Cortex of kidney (tissue), 1 donor: ENCODE data around the gene EPB41.
"Not testable (repeated sequence)": the region's sequence is repeated elsewhere in the genome, so short reads cannot be mapped to it uniquely, and the experiment has no call there.

Experiments
- DNase-seq: peaks from one replicate; lab custom pipeline; 2025; lab: John Stamatoyannopoulos, UW

The EPB41 gene

DNA sequence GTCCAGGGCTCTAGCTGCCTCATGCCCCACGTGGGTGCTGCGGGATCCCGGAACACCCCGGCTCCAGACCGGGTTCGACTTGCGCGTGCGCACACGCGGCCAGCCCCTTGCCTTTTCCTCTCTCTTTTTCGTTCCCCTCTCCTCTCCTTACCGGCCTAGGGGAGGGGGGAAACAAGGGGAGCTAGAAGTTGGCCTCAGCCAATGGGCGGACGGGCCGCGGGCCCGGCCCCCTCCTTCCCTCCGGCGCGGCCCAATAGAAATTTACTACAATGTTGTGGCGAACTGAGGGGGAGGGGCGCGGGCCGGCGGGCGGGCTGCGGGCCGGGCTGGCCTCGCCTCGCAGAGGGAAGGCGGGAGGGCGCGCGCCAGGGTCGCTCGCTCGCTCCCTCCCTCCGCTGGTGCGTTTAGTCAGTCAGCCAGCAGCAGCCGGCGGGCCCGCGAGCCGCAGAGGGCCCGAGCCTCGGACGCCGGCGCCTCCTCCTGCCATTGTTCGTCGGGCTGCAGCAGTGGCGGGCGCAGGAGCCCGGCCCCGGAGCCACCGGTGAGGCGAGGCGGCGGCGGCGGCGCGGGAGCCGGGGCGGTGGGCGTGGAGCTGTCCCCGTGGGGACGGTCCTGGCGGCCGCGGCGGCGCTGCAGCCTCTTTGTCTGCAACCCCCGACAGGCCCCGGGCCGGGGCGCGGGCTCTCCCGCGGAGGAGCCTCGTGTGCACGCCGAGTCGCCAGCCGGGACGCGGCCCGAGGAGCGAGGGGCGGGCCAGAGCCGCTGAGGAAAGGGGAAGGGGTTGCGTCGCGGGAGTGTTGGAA is at the start of gene EPB41:
Gene EPB41, plus strand, starts transcription at position 342 of the 803 bp plus-strand sequence. CDS start 72,869 bp downstream, outside the sequence.
- DNase-seq: no peak

DNA sequence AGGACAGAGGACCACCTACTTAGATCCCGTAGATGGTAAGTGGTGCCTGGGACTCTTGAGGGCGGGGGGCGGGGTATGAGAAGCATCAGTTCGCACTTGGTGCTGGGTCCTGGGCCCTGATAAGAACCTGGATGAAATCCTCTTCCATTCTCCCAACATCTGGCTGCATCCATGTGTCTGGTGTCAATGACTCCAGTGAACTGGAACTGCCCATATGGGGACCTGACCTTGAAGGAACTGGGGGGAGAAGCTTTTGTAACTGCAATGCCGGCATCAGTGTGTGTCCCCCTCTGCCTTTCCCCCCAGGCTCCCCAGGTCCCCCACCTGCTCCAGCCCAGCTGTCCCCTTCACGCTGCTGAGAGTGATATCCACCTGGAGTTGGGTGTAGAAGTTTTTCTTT is 49.7 kb upstream of the EPB41 start:
- no peak for DNase-seq

DNA sequence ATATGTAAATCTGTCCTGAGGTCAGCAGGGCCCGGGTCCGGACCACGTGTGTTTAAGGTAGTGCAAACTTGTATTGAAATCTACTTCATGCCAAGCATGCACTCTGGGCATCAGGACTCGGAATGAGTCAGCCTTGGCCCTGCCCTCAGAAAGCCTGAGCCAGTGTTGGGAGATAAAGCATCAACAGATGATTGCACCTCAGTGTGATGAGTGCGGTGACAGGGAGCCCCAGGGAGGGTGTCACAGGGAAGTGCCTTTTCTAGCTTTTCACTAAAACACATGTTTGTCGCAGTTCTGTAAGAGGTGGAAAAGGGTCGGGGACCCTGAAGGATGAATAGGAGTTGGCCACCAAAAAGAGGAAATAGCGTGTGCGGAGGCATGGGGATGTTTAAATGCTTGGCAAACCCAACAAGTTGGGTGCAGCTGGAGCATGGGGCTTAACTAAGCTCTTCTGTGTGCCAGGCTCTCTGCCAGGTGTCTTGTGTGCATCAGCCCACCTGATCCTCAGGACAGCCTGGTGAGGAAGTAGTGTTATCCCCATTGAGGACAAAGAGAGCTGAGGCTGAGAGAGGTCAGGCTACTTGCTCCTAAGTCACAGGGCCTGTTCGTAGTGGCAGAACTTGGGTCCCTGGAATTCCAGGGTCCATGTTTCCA is 48.2 kb upstream of the EPB41 start:
- no peak for DNase-seq

DNA sequence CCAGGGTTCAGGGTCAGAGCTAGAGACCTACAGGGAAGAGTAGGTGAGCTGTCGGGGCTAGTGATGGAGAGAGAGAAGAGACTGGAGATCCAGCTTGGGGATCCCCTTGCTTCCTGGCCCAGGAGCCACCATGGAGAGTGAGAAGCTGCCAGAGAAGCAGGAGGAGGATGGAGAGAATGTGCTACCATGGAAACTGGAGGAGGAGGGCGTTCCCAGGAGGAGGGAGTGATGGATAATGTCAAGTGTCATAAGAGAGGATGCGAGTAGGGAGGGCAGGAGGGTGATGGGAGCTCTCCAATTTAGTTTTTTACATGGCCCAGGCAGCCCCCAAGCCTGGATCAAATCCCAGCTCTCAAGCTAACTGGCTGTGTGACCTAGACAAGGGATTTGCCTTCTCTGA is 46.5 kb upstream of the EPB41 start:
- DNase-seq: no peak

DNA sequence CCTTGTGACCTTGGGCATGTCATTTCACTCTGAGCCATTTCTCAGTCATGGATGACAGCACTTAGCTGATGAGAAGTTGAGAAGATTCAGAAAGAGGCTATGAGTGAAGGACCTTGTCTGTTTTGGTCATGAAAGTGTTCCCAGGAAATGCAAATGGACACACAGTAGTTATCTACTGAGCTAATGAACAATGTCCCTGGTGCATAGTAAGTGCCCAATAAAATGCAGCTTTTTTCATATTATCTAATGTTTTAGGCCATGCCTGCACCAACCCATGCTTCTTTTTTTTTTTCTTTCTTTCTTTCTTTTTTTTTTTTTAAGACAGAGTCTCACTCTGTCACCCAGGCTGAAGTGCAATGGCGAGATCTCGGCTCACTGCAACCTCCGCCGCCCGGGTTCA is 44.4 kb upstream of the EPB41 start:
- DNase-seq: no peak

DNA sequence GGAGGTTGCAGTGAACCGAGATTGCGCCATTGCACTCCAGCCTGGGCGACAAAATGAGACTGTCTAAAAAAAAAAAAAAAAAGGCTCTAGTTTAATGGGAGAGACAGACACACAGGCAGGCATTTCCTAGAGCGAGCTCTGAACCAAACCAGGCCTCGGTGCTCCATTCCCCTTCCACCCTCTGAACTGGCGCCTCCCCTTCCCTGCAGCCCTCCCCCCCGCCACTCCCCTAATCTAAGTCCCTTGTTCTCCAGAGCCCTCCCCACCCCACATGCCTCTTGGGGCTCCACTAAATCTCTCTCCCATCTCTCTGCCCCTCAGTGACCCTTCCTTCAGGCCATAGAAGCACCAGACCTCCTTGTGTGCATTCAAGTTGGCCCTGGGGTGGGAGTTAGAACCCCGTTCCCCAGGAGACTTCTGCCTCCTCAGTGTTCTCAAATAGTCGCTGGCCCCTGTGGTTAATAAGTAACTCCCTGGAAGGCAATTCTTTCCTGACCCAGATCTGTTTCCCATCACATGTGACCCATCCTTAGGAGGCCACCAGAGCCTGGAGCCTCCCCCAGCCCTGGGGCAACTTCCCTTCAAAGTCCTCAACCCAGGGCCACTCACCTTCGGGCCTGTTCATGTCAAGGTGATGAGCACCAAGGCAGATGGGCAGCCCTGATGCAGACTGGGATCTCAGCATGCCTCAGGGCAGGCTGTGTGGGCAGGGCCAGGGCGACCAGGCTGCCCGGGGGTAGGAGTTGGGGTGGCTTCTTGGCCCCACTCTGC is 42.6 kb upstream of the EPB41 start:
- DNase-seq: no peak

DNA sequence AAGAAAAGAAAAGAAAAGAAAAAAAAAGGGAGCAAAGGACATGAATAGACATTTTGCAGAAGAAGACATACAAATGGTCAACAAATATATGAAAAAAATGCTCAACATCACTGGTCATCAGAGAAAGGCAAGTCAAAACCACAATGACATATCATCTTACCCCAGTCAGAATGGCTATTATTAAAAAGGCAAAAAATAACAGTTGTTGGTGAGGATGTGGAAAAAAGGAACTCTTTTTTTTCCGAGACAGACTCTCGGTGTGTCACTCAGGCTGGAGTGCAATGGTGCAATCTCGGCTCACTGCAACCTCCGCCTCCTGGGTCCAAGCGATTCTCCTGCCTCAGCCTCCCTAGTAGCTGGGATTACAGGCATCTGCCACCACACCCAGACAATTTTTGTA is 39.2 kb upstream of the EPB41 start:
- DNase-seq: not testable (repeated sequence)

DNA sequence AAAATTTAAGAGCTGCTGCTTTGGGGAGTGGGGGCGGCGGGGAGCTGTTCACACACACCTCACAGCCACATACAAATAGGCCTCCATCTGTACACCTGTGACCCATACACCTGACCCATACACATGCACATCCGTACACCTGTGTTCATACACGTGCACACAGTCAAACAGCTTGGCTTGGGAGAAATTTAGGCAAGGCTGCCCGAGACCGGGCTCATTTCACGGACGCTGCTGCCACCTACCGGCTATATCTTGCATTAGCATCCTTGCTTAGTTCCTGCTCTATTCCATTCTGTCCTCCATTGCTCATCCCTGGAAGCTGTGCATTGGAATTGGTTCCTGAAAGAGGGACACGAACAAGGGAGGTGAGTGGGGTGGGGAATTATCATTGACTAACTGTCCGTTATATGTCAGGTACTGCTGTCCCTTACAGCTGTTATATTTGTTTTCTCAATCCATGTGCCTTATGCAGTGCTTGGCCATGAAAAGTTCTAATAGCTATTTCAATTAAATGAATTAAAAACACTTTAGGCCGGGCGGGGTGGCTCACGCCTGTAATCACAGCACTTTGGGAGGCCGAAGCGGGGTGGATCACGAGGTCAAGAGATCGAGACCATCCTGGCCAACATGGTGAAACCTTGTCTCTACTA is 37.1 kb upstream of the EPB41 start:
- DNase-seq: no peak

DNA sequence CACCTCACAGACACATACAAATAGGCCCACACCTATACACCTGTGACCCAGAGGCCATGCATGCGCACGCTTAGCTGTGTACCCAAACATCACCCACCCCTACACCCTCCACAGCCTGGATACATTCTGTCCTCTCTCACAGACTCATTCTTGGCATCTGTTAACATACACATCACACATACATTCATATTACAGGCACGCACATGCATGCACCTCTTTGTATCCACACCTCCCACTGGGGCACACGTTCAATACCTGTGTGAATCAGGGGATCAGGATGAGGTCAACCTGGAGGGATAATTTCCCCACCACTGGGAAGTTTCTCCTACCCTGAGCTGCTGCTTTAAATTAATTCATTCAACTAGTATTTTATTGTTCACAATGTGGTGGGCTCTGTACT is 35.6 kb upstream of the EPB41 start:
- no peak for DNase-seq

DNA sequence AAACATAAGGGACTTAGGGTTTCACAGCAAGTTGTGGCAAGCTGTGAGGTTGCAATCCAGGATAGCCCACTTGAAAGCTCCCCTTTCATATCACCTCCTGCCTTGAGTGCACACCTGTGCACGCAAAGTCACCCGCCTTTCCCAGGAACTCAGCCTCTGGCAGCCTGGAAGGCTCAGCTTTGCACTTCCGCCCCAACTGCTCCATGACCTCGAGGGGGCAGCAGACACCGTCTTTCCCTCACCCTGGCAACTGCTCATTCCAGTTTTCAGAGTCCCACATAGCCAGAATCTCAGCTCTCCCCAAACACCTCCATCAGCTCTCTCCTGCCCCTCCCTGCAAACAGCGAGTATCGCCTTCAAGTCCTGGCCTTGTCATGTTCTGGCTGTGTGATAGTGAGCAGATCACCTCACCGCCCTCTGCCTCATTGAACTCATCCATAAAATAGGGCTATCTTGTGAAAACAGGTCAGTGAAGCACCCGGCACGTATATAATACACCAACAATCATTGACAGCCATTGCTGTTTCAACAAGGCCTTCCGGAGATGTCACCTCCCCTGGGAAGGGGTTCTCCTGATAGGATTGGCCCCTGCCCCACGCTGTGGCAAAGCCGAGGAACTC is 32.2 kb upstream of the EPB41 start:
- DNase-seq: no peak

DNA sequence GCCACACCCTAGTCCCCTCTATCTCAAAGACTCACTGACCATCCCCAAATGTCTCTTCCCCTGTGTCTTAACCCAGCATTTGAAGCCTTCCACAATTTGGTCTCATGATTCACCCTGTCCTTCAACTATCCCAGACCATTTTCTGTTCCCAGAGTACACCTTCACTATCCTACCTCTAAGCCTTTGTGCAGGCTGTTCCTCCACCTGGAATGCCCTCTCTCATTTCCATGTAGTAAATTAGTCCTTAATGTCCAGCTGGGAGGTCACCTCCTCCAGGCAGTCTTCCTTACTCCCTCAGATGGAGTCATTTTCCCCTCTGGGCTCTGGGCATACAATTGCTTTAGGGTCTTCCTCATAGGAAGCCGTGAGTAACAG is 31.1 kb upstream of the EPB41 start:
- no peak for DNase-seq

DNA sequence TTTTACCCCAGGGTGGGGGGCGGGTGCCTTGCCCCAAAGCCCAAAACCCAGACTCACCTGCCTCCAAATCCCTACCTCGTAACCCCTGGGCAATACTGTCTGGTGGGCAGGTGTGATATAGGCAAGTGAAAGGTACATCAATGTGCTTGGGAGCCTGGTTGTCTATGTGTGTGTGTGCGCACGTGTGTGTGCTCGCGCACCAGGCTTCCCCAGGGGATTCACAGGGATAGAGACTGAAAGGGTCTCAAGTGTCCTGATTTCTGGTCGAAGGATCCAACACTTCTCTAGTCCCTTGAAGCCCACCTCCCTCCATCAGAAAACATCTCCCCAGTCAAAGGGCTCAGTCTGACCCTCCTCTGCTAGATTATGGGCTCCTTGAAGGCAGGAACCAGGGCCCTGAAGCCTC is 28.9 kb upstream of the EPB41 start:
- DNase-seq: no peak

DNA sequence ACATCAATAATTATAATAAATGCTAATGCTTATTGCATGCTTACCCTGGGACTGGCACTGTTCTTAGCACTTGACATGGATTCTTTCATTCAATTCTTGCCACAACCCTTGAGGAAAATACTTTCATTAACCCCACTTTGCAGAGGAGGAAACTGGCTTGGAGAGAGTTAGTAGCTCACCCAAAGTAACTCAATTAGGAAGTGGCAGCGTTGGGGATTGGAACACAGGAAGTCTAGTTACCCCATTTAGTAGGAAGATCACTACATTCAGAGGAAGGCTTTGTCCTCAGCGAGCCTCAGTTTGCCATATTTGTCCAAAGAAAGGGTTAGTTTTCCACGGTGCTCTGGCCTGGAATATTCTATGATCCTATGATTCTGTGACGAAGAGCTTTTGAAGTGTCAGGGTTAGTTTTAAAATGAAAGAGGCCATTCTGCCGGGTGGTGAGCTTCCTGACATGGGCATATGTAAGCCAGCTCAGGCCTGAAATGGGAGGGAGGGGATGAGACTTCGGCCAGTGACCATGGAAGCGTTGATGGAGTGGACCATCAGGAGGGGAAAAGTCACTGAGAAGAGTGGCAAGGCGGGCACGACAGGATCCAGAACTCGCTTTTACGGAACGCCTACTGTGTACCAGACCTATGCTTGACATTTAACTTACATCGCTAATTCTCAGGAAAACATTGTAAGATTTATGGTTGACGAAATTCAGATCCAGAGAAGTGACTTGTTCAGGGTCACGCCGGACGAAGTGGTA is 28.2 kb upstream of the EPB41 start:
- DNase-seq: no peak

DNA sequence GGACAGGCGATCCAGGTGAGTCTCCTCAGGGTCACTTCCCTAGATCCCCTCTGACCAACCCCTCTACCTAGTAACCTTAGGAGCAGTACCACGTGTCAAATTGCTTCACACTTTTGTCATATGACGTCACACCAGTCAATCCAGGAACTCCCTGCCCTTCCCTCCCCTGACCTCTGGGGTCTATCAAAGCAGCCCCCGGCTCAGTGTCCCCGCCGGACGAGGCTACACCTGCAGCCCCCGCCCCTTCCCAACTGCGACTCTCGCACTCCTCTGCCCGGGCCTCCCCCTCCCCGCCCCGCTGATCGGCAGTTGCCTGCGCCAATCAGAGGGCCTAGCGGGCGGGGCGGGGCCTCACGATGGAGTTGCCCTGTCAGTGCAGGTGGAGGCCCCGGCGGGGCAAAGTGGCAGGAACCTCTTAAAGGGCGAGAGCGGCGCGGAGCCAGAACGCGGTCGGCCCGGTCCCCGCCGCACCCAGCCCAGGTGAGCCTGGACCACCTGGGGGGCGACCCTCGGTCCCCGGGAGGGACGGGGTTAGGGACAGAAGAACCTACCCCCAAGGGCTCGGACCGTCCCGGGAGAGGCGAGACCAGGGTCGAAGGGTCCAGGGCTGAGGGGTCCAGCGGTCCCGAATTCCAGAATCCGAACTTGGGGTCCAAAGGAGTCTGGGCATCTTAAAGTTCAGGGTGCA is 27.5 kb upstream of the EPB41 start:
- DNase-seq: no peak

DNA sequence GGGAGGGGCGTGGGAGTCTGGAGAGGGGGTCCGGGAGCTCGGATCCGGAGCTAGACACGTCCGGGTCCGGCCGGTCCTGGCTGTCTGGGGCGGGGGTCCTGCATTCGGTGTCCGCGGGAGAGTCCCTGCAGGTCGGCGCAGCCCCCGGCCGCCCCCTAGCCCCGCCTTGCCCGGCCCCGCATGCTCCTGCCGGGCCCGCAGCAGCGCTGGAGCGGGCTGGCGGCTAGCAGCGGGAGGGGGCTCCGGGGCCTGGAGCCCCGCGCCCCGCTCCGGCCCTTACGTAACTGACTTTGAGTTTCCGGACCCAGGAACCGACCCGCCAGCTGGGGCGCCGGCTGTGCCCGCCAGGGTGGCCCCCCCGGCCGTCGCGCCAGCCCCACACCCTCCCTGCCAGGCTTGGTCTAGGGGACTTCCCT is 26.9 kb upstream of the EPB41 start:
- DNase-seq: no peak

DNA sequence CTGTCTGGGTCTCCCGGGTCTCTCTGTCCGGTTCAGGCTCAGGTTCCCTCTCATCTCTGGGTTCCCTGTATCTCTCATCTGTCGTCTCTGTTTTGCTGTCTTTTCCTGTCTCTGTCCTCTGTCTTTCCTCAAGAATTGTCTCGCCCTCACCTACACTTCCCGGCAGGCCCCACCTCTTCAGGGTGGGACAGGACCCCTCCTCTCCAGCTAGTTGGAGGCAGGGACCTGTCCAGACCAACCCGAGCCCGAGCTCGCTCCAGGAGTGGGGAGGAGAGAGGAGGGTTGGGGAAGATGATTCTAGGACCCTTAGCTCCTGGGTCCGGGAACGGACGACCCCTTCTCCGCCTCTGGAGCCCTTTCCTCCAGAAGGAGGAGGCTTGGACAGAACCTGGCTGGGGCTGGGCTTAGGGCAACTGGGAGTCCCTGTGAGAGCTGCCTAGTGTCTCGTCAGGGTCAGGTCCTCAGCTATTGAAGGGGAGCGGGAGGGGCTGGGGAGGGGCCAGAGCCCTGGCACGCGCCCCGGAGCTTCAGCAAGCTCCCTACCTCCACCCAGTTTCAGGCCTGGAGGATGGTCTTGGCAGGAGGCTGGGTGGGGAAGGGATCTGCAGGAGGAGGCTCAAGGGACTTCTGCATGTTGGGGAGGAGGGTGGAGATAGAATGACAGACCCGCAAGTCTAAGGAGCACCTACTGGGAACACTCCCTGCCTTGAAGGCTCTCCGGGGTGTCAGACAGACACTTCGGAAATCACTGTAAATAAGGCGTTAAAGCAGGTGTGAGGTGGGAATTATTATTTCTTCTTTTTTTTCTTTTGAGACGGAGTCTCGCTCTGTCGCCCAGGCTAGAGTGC is 26.3 kb upstream of the EPB41 start:
- DNase-seq: no peak

DNA sequence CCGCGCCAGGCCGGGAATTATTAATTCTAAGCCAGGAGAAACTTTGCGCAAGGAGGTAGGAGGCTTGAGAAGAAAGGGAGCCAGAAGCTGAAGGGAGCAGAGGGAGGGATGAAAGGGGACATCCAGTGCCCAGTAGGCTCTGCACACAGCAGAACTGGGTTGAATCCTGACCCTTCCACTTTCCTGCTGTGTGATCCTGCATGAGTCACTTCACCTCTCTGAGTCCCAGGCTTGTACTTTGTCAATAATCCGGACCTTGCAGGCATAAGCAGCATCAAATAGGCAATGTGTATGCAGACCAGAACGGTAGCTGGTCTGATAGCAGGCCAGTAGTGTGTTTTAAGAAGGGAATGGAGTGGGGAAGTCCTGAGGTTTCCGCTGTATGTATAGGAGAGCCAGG is 25.5 kb upstream of the EPB41 start:
- no peak for DNase-seq

DNA sequence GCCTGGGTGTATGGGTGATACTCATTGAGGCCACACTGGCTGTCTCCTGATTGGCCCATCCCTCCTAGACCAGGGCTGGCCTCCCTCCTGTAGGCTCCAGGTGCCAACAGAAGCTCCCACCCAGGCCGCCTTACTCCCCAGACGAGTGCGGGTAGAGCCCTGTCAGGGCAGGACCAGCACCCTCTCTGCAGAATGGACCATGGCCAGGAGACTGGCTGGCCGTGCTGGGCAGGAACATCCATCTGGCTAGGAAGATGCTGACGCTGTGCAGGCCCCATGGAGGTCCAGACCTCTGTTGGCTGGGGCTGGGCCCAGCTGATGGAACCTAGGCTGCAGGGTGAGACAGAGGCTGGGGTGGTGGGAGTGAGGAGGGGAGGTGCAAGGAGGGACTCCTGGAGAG is 25.0 kb upstream of the EPB41 start:
- no peak for DNase-seq

DNA sequence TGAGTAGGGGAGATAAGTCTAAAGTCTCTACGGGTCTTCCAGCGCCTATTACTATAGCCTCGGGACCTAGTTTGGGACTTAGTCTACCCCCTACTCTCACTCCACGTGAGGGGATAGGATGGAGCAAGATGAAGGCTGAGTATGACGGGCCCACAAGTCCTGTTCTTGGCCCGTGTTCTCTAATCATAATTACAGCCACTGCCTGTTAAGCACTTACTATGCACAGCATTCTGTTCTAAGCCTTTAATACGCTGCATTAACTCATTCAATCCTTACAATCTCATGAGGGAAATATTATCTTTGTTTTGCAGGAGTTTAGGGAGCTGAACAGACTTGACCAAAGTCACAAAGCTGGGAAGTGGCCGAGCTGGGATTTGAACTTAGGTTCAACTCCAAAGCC is 23.9 kb upstream of the EPB41 start:
- no peak for DNase-seq

DNA sequence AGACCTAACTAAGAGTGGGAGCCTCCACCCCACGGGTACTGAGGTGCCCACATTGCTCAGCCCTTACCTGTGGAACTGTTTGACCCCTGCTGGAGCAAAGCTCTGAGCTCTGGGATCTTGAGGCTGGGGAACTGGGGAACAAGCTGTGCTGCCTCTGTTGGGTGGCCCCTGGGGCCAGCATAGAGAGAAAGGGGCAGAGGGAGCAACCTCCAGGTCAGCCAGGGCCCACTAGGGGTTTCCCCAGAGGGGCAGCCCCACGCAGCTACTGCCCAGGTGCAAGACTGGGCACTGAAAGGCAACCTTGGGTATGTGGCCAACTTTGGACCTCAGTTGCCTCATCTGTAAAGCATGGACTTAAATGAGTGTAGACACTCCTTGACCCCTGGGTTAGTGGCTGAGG is 23.5 kb upstream of the EPB41 start:
- no peak for DNase-seq
